Raji (cell line): ENCODE results near the gene KMT2D.

Experiments used
- POLR2A ChIP-seq: IDR thresholded peaks from 2 replicates; pipeline ENCODE4 v1.6.1; 2011; ENCODE audit warnings: low read depth, low read length, control low read depth; ENCODE audit not compliant: insufficient read depth

The KMT2D gene

GRCh38 chr12:49066120-49066519, 5.5 kb upstream of the KMT2D start:
- TF ChIP-seq POLR2A = no peak

GRCh38 chr12:49064767-49065152, 4.2 kb upstream of the KMT2D start:
- no peak for TF ChIP-seq POLR2A

- TF ChIP-seq POLR2A = no peak
Observed at GRCh38 chr12:49061157-49061650, 610 bp upstream of the KMT2D start.

GRCh38 chr12:49059299-49060171, 1.1 kb downstream of the KMT2D start:
- no peak for TF ChIP-seq POLR2A

- no peak for TF ChIP-seq POLR2A
Observed at GRCh38 chr12:49059045-49059298, 1.6 kb downstream of the KMT2D start.

- TF ChIP-seq POLR2A = no peak
Observed at GRCh38 chr12:49058366-49059044, 2.1 kb downstream of the KMT2D start.

- no peak for TF ChIP-seq POLR2A
Observed at GRCh38 chr12:49057888-49058287, 2.7 kb downstream of the KMT2D start.

- TF ChIP-seq POLR2A = 0 out of 2 replicates have a peak, but pooled peaks have one; percentile 7
Observed at GRCh38 chr12:49055978-49056754, 4.4 kb downstream of the KMT2D start.

GRCh38 chr12:49055092-49055491, 5.5 kb downstream of the KMT2D start:
- no peak for TF ChIP-seq POLR2A

GRCh38 chr12:49054524-49054923, 6.1 kb downstream of the KMT2D start:
- TF ChIP-seq POLR2A = no peak

GRCh38 chr12:49054096-49054495, 6.5 kb downstream of the KMT2D start:
- no peak for TF ChIP-seq POLR2A

GRCh38 chr12:49052451-49053208, 8.0 kb downstream of the KMT2D start:
- TF ChIP-seq POLR2A = no peak

GRCh38 chr12:49051777-49052438, 8.7 kb downstream of the KMT2D start:
- no peak for TF ChIP-seq POLR2A

- no peak for TF ChIP-seq POLR2A
Observed at GRCh38 chr12:49051373-49051764, 9.2 kb downstream of the KMT2D start.

GRCh38 chr12:49050507-49051372, 9.9 kb downstream of the KMT2D start:
- TF ChIP-seq POLR2A = no peak
